Upper lobe of right lung (tissue), 1 donor: Measurements from ENCODE around the gene NFIL3. TPM values are rescaled to one million over a fixed set of nuclear protein-coding genes. Genes with fewer than 3 reads are reported as not detected.
"Not testable (repeated sequence)": the region's sequence is repeated elsewhere in the genome, so short reads cannot be mapped to it uniquely, and the experiment has no call there.

ENCODE experiments used
- ATAC-seq: fragments of 200-7000 bp; cut with Tn5 transposase; one replicate; pipeline ENCODE4 v1.9.1; 2020; ENCODE audit warnings: mild to moderate bottlenecking, moderate library complexity
- DNase-seq: peaks from one replicate; pipeline ENCODE4 v3.0.0-alpha.2; 2020
- H3K27ac ChIP-seq: fragments of 200-600 bp; one replicate; pipeline ENCODE4 v1.8.0; 2022
- H3K27me3 ChIP-seq: fragments of 200-600 bp; one replicate; pipeline ENCODE4 v1.8.0; 2022; ENCODE audit warnings: mild to moderate bottlenecking
- H3K36me3 ChIP-seq: fragments of 200-600 bp; one replicate; pipeline ENCODE4 v1.8.0; 2022
- H3K4me1 ChIP-seq: fragments of 200-600 bp; one replicate; pipeline ENCODE4 v1.8.0; 2022
- H3K4me3 ChIP-seq: fragments of 200-600 bp; one replicate; pipeline ENCODE4 v1.8.0; 2022; ENCODE audit warnings: mild to moderate bottlenecking
- H3K9me3 ChIP-seq: fragments of 200-600 bp; one replicate; pipeline ENCODE4 v1.8.0; 2022
- intact Hi-C: fragments of 100-400 bp; cut with DNase I; formaldehyde crosslinking; loops from one replicate; pipeline ENCODE4 v1.11.0; 2022
- total RNA-seq: library from RNA; stranded (reverse); fragmentation: NEBNext Ultra II Directional; extraction: Animal tissue kit (Norgen Biotek cat#: 25700); gene quantifications from one replicate; pipeline ENCODE4 v1.2.1, GENCODE V29; 2021
- TF ChIP-seq, protein P1 (sequence below): fragments of 200-600 bp; IDR thresholded peaks from one replicate; pipeline ENCODE4 v1.8.0; 2022; ENCODE audit warnings: antibody characterized with exemption
- donor health status: DM: no; HTN: yes; CAD: no; lungs with severe emphysema.

Gene NFIL3
- total RNA-seq, 1 donor from 2014 or later = 26.2 TPM

DNA sequence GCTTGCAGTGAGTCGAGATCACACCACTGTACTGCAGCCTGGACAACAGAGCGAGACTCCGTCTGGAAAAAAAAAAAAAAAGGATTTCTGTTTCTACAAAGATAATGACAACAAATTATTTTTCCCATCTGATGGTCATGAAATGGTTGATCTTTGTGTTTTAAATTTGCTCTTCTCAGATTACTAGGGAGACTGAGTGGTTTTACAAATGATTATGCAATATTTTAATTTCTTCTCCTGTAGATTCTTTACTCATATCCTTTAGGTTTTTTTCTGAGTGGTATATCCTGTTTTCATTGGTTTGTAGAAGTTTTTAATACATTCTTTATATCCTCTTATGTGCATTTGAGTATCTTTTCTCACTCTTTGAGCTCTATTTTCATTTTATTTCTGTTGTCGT is 41.3 kb downstream of the NFIL3 start:
- DNase-seq = no peak
- H3K27ac ChIP-seq = no peak overlapping the region
- TF ChIP-seq, protein P1, sequence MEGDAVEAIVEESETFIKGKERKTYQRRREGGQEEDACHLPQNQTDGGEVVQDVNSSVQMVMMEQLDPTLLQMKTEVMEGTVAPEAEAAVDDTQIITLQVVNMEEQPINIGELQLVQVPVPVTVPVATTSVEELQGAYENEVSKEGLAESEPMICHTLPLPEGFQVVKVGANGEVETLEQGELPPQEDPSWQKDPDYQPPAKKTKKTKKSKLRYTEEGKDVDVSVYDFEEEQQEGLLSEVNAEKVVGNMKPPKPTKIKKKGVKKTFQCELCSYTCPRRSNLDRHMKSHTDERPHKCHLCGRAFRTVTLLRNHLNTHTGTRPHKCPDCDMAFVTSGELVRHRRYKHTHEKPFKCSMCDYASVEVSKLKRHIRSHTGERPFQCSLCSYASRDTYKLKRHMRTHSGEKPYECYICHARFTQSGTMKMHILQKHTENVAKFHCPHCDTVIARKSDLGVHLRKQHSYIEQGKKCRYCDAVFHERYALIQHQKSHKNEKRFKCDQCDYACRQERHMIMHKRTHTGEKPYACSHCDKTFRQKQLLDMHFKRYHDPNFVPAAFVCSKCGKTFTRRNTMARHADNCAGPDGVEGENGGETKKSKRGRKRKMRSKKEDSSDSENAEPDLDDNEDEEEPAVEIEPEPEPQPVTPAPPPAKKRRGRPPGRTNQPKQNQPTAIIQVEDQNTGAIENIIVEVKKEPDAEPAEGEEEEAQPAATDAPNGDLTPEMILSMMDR = no peak
- H3K4me3 ChIP-seq = no peak overlapping the region
- ATAC-seq = no peak
- peaks cover 15% of the 10 kb centered on the region for H3K4me1 ChIP-seq
- no peaks in the 10 kb centered on the region for H3K9me3 ChIP-seq
- H3K27me3 ChIP-seq = no peaks in the 10 kb centered on the region
- intact Hi-C loops = no loop called here
- H3K36me3 ChIP-seq = no peaks in the 10 kb centered on the region

DNA sequence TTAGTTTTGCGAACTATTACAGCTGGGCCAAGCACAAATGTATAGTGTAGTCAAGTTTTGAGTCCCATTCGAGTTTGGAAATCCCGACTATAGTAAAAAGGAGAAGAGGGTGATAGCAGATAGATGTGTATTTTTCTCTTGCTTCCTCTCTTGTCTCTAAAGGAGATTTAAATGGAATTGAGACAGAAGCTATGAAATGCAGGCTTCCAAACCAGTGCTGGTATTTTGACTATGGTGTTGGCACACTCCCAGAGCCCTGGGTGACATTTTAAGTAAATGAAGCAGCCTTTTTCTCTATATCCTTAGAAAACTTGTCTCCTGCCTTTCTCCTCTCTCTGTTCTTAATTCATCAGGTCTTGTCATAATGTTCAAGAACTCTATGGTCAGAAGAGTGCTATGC is 44.2 kb downstream of the NFIL3 start:
- no peak for ATAC-seq
- Histone ChIP-seq H3K4me3 (no peak overlapping the region), H3K4me1 (peaks cover 36% of the 10 kb centered on the region), H3K9me3 (no peaks in the 10 kb centered on the region), H3K27me3 (no peaks in the 10 kb centered on the region), H3K36me3 (no peaks in the 10 kb centered on the region), H3K27ac (no peak overlapping the region)
- no peak for DNase-seq
- TF ChIP-seq, protein P1 = no peak
- intact Hi-C loops = no loop called here

DNA sequence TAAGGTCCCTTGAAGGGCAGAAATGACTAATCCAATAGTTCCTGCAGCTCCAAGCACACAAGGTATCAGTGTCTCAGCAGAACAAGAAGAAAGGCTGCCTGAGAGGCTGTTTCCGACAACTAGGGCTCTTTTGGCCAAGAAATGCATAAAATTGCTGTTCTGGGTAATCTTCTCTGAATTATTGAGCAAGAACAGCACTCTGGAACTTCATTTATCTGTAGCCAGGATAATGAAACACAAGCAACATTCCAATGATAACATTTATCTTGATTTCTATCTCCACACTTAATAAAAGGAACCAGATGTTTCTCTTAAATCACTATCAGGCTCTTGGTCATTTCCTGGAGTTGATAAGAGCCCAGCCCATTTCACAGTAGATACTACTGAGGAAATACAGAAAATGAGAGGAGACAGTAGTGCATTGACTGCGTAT is 44.9 kb downstream of the NFIL3 start:
- DNase-seq = no peak
- no peak overlapping the region for H3K27ac ChIP-seq
- no peak overlapping the region for H3K4me3 ChIP-seq
- H3K9me3 ChIP-seq = no peaks in the 10 kb centered on the region
- no peaks in the 10 kb centered on the region for H3K36me3 ChIP-seq
- intact Hi-C loops = no loop called here
- no peaks in the 10 kb centered on the region for H3K27me3 ChIP-seq
- TF ChIP-seq, protein P1 = no peak
- peak; percentile 33 for ATAC-seq
- peaks cover 36% of the 10 kb centered on the region for H3K4me1 ChIP-seq

DNA sequence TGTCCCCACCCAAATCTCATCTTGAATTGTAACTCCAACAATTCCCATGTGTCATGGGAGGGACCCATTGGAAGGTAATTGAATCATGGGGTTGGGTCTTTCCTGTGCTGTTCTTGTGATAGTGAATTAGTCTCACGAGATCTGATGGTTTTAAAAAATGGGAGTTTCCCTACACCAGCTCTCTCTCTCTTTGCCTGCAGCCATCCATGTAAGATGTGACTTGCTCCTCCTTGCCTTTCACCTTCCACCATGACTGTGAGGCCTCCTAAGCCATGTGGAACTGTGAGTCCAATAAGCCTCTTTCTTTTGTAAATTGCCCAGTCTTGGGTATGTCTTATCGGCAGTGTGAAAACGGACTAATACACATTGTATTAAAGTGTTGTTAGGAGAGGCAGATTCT is 45.6 kb downstream of the NFIL3 start:
- H3K9me3 ChIP-seq, ATAC-seq, H3K4me3 ChIP-seq, H3K27ac ChIP-seq, DNase-seq, H3K36me3 ChIP-seq, H3K27me3 ChIP-seq, intact Hi-C loops: not testable (repeated sequence)
- peaks cover 36% of the 10 kb centered on the region for H3K4me1 ChIP-seq

GRCh38 chr9:91376239-91376638 is 47.4 kb downstream of the NFIL3 start:
- no peak for DNase-seq
- TF ChIP-seq, protein P1 = no peak
- intact Hi-C loops = no loop called here
- peak; percentile 74 for ATAC-seq
- Histone ChIP-seq H3K36me3 (no peaks in the 10 kb centered on the region), H3K9me3 (no peaks in the 10 kb centered on the region), H3K27me3 (no peaks in the 10 kb centered on the region), H3K4me1 (peaks cover 36% of the 10 kb centered on the region), H3K27ac (no peak overlapping the region), H3K4me3 (no peak overlapping the region)

DNA sequence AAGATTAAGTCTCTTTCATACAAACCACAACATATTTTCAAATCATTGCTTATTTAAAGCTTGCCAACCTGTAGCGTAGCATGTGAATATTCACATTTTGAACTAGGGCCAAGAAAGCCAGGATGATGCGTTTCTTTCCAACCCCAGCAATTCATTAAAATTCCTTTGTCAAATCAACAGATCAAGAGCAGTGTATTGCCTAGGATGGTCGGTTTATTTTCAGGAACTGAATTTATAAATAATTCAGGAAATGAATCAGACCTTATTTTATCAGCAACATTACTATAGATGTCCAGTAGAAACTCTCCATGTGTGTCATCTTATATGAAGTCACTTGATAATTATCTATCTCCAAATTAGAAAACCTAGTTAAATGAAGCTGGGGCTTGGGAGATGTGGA is 48.7 kb downstream of the NFIL3 start:
- TF ChIP-seq, protein P1 = no peak
- Histone ChIP-seq H3K36me3 (no peaks in the 10 kb centered on the region), H3K27me3 (no peaks in the 10 kb centered on the region), H3K9me3 (no peaks in the 10 kb centered on the region), H3K4me1 (peaks cover 36% of the 10 kb centered on the region), H3K4me3 (no peak overlapping the region), H3K27ac (no peak overlapping the region)
- DNase-seq (no peak), ATAC-seq (no peak)
- intact Hi-C loops = no loop called here
